ENCODE measurements around the gene CHST8.

The CHST8 gene

DNA sequence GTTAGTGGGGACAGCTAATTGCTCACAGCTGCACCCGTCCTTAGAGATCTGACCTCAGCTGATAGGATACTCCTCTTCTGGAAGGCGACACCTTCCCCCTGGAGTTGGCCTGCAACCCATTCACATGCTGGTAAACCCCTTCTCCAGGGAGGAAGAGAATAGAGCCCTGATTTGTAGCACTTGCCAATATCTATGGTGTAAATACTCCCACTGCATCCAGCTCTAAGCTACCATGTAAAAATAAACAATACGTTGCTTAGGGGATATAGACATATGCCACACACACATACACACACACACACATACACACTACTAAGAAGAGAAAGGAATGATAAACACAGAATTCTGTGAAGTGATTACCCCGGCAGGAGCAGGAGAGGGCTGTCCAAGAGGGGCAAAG is 125.5 kb downstream of the CHST8 start:
- CTCF ChIA-PET: interaction anchor here (0.9 kb wide), 1 partner anchor 317 kb away, joined by 4 read pairs; no protein-coding TSS in a partner anchor

GRCh38 chr19:33748231-33748630 is 126.5 kb downstream of the CHST8 start:
- no peak for DNase-seq (ENCODE audit: low spot score)
- CTCF ChIA-PET: interaction anchor here (0.9 kb wide), 1 partner anchor 317 kb away, joined by 4 read pairs; no protein-coding TSS in a partner anchor
- TF ChIP-seq, protein P1, sequence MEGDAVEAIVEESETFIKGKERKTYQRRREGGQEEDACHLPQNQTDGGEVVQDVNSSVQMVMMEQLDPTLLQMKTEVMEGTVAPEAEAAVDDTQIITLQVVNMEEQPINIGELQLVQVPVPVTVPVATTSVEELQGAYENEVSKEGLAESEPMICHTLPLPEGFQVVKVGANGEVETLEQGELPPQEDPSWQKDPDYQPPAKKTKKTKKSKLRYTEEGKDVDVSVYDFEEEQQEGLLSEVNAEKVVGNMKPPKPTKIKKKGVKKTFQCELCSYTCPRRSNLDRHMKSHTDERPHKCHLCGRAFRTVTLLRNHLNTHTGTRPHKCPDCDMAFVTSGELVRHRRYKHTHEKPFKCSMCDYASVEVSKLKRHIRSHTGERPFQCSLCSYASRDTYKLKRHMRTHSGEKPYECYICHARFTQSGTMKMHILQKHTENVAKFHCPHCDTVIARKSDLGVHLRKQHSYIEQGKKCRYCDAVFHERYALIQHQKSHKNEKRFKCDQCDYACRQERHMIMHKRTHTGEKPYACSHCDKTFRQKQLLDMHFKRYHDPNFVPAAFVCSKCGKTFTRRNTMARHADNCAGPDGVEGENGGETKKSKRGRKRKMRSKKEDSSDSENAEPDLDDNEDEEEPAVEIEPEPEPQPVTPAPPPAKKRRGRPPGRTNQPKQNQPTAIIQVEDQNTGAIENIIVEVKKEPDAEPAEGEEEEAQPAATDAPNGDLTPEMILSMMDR (conservative IDR thresholded peaks at IDR 0.05; ENCODE audit: low read depth): no peak
- H3K27ac ChIP-seq: no peak overlapping the region
- POLR2A ChIA-PET (ENCODE audit: low non-redundant PET): no interaction called here

More for the DNA sequence above, 125.5 kb downstream of the CHST8 start:
- no peak for DNase-seq (ENCODE audit: low spot score)
- TF ChIP-seq, protein P1 (conservative IDR thresholded peaks at IDR 0.05; ENCODE audit: low read depth): no peak
- POLR2A ChIA-PET (ENCODE audit: low non-redundant PET): no interaction called here
- H3K27ac ChIP-seq: no peak overlapping the region

DNA sequence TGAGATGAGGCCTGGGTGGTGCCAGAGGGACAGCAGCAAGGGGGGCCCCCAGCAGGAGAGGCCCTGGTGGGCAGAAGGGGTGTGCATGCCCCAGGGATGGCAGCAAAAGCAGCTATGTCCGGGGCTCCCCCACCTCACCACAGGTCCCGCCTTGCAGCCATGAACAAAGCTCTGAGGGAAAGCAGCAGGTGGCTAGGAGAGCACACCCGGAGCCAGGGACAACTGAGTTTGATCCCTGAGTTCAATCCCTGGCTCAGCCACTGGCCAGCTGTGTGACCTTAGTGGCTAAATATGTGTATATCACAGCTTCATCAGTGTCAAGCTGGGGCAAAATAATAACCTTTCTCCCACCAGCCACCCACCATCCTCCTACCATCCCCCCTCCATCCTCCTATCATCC is 127.3 kb downstream of the CHST8 start:
- DNase-seq (ENCODE audit: low spot score): no peak
- TF ChIP-seq, protein P1 (conservative IDR thresholded peaks at IDR 0.05; ENCODE audit: low read depth): no peak
- ChIA-PET CTCF (no interaction called here), POLR2A (ENCODE audit: low non-redundant PET) (no interaction called here)
- H3K27ac ChIP-seq: no peak overlapping the region

DNA sequence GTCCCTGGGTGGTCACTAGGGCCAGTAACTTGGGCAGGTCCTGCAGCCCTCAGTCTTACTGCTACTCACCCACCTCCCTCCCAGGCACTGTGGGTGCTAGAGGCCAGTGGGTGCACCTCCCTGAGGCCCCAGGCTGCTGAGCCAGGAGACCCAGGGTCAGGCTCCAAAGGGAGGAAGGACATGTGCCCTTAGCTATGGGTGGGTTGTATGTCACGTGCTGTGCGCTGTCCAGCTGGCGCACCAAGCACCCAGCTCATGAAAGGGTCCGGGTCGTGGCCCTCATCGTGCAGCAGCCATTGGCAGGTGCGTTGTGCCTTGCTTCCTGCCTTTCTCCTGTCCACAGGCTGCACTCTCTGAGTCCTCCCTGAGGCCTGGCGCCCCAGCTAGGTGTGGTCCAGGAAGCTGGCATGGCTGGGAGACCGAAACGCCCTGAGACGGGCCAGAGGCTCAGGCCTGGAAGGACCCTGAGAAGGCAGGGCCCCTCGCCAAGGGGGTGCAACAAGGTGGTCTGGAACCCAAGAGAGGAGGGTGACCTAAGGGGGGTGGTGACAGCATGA is 127.9 kb downstream of the CHST8 start:
- TF ChIP-seq, protein P1 (conservative IDR thresholded peaks at IDR 0.05; ENCODE audit: low read depth): no peak
- no peak overlapping the region for H3K27ac ChIP-seq
- no peak for DNase-seq (ENCODE audit: low spot score)
- POLR2A ChIA-PET (ENCODE audit: low non-redundant PET): no interaction called here
- CTCF ChIA-PET: no interaction called here

DNA sequence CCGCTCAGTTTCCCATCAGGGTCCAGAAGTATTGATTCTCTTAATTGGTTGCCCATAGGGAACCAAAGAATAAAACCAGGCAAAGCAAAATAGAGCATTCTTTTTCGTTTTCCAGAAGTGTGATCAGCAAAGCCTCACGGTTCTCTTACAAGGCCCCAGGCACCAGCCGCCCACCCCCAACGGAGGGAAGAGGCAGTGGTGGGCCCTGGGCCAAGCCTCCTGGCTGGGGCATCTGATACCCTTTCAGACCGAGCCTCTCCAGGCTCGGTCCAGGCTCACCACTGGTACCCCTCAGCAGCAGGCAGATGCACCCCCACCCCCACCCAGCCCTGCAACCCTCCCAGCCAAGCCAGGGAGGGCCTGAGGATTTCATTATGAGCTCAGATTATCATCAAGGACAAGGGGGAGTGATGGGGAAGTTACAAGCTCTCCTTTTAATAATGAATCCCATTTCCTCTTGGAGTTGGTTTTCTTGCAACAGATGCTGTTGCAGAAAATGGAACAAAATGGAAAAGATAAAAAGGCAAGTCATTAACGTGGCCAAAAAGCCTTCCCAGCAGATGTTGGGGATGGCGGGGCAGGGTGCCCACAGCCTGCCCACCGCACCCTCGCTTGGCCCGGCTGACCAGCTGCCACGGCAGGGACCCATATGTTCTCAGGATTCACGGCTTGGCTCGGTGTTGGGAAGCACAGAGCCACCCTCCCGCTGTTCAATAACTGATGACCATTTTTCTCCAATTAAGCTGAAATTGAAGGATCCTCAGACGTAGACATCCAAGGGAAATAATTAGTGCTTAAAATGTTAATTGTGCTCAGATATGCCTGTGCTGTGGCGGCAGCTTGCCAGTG is 129.1 kb downstream of the CHST8 start:
- DNase-seq (ENCODE audit: low spot score): no peak
- no peak overlapping the region for H3K27ac ChIP-seq
- TF ChIP-seq, protein P1 (conservative IDR thresholded peaks at IDR 0.05; ENCODE audit: low read depth): no peak
- CTCF ChIA-PET: interaction anchor here (0.6 kb wide), 1 partner anchor 244 kb away, joined by 4 read pairs; no protein-coding TSS in a partner anchor
- POLR2A ChIA-PET (ENCODE audit: low non-redundant PET): no interaction called here

DNA sequence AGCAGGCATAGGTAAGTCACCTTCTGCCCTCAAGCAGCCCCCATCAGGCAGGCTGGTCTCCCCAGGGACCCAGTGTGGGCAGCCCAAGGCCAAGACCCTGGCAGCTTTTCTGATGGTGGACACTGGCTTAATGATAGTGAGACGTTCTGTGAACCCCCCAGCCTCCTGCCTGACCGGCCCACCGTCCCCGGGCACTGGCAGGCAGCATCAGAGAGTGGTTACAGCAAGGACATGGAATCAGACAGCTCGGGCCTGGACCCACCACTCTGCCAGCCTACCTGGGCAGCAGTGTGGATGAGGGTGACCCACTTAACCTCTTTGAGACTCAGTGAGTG is 129.7 kb downstream of the CHST8 start:
- CTCF ChIA-PET: interaction anchor here (0.6 kb wide), 1 partner anchor 244 kb away, joined by 4 read pairs; no protein-coding TSS in a partner anchor
- no peak overlapping the region for H3K27ac ChIP-seq
- TF ChIP-seq, protein P1 (conservative IDR thresholded peaks at IDR 0.05; ENCODE audit: low read depth): no peak
- POLR2A ChIA-PET (ENCODE audit: low non-redundant PET): no interaction called here
- DNase-seq (ENCODE audit: low spot score): no peak

Data from RWPE1 (cell line).